H9 (cell line): ENCODE results near the gene WSCD1. TPM values are rescaled to one million over a fixed set of nuclear protein-coding genes. Genes with fewer than 3 reads are reported as not detected.

Experiments used
- DNase-seq: peaks from one replicate; pipeline ENCODE4 v3.0.0-alpha.2; 2017
- H2AFZ ChIP-seq: one replicate; pipeline ENCODE4 v1.6.1; 2013; ENCODE audit warnings: mild to moderate bottlenecking, low read length, control low read depth, moderate library complexity
- H2AK5ac ChIP-seq: 2 replicates; pipeline ENCODE4 v1.6.1; 2013; ENCODE audit warnings: low read length, control low read depth, mixed read lengths; ENCODE audit not compliant: insufficient read length
- H2BK120ac ChIP-seq: one replicate; pipeline ENCODE4 v1.6.1; 2013; ENCODE audit warnings: low read depth, mild to moderate bottlenecking, low read length, control low read depth, inconsistent platforms; ENCODE audit not compliant: poor library complexity, severe bottlenecking
- H2BK12ac ChIP-seq: 2 replicates; pipeline ENCODE4 v1.6.1; 2013; ENCODE audit warnings: low read length, control low read depth, mixed read lengths, low read depth; ENCODE audit not compliant: insufficient read length
- H2BK15ac ChIP-seq: 2 replicates; pipeline ENCODE4 v1.6.1; 2013; ENCODE audit warnings: low read depth, low read length, control low read depth
- H2BK20ac ChIP-seq: one replicate; pipeline ENCODE4 v1.6.1; 2013; ENCODE audit warnings: low read depth, mild to moderate bottlenecking, low read length, control low read depth, inconsistent platforms; ENCODE audit not compliant: poor library complexity, severe bottlenecking
- H2BK5ac ChIP-seq: 2 replicates; pipeline ENCODE4 v1.6.1; 2013; ENCODE audit warnings: low read length, control low read depth, mixed read lengths; ENCODE audit not compliant: insufficient read length
- H3K14ac ChIP-seq: 2 replicates; pipeline ENCODE4 v1.6.1; 2013; ENCODE audit warnings: low read length, control low read depth; ENCODE audit not compliant: insufficient read depth
- H3K18ac ChIP-seq: 2 replicates; pipeline ENCODE4 v1.6.1; 2013; ENCODE audit warnings: low read depth, mild to moderate bottlenecking, mixed read lengths, low read length, control low read depth; ENCODE audit not compliant: insufficient read length
- H3K23ac ChIP-seq: 2 replicates; pipeline ENCODE4 v1.6.1; 2013; ENCODE audit warnings: low read length, control low read depth, mixed read lengths, low read depth; ENCODE audit not compliant: insufficient read length
- H3K23me2 ChIP-seq: 2 replicates; pipeline ENCODE4 v1.6.1; 2013; ENCODE audit warnings: low read depth, mild to moderate bottlenecking, mixed read lengths, low read length, control low read depth; ENCODE audit not compliant: insufficient read length, poor library complexity, severe bottlenecking
- H3K27ac ChIP-seq: 2 replicates; pipeline ENCODE4 v1.5.1; 2013; ENCODE audit warnings: low read length, control low read depth, mixed read lengths, low read depth; ENCODE audit not compliant: insufficient read length
- H3K27me3 ChIP-seq: 2 replicates; pipeline ENCODE4 v1.6.1; 2013; ENCODE audit warnings: low read length, control low read depth, inconsistent platforms; ENCODE audit not compliant: insufficient read depth
- H3K4ac ChIP-seq: 2 replicates; pipeline ENCODE4 v1.6.1; 2013; ENCODE audit warnings: low read depth, mild to moderate bottlenecking, control low read depth, inconsistent platforms, low read length, moderate library complexity
- H3K4me1 ChIP-seq: 2 replicates; pipeline ENCODE4 v1.6.1; 2013; ENCODE audit warnings: low read length, control low read depth, inconsistent platforms; ENCODE audit not compliant: insufficient read depth
- H3K4me2 ChIP-seq: 2 replicates; pipeline ENCODE4 v1.6.1; 2013; ENCODE audit warnings: low read length, control low read depth, mixed read lengths; ENCODE audit not compliant: insufficient read length, insufficient read depth
- H3K56ac ChIP-seq: 2 replicates; pipeline ENCODE4 v1.6.1; 2013; ENCODE audit warnings: low read depth, mild to moderate bottlenecking, mixed read lengths, low read length, control low read depth; ENCODE audit not compliant: insufficient read length
- H3K79me1 ChIP-seq: 2 replicates; pipeline ENCODE4 v1.6.1; 2013; ENCODE audit warnings: low read depth, mild to moderate bottlenecking, moderate library complexity, low read length, control low read depth, inconsistent platforms; ENCODE audit not compliant: insufficient read depth, poor library complexity, severe bottlenecking
- H3K79me2 ChIP-seq: 2 replicates; pipeline ENCODE4 v1.6.1; 2013; ENCODE audit warnings: low read length, control low read depth, inconsistent platforms; ENCODE audit not compliant: insufficient read depth
- H3K9ac ChIP-seq: 2 replicates; pipeline ENCODE4 v1.6.1; 2013; ENCODE audit warnings: low read length, control low read depth, mixed read lengths; ENCODE audit not compliant: insufficient read length; ENCODE audit errors: extremely low read depth
- H3K9me3 ChIP-seq: one replicate; pipeline ENCODE4 v1.6.1; 2013; ENCODE audit warnings: low read depth, low read length, inconsistent platforms; ENCODE audit not compliant: control insufficient read depth
- H3T11ph ChIP-seq: one replicate; pipeline ENCODE4 v1.6.1; 2013; ENCODE audit warnings: mild to moderate bottlenecking, low read length, control low read depth, inconsistent platforms
- H4K20me1 ChIP-seq: one replicate; pipeline ENCODE4 v1.6.1; 2013; ENCODE audit not compliant: control insufficient read depth, insufficient read length, insufficient read depth
- H4K5ac ChIP-seq: 2 replicates; pipeline ENCODE4 v1.6.1; 2013; ENCODE audit warnings: low read depth, mild to moderate bottlenecking, mixed read lengths, low read length, control low read depth; ENCODE audit not compliant: insufficient read length
- H4K8ac ChIP-seq: replicated peaks from 2 replicates; pipeline ENCODE4 v1.6.1; 2013; ENCODE audit warnings: low read length, control low read depth, mixed read lengths, low read depth; ENCODE audit not compliant: insufficient read length
- H4K91ac ChIP-seq: 2 replicates; pipeline ENCODE4 v1.6.1; 2013; ENCODE audit warnings: low read depth, mild to moderate bottlenecking, moderate library complexity, mixed read lengths, low read length, control low read depth; ENCODE audit not compliant: insufficient read length
- H3K27ac Mint-ChIP-seq, 3 experiments: 2 replicates in 2 of 3; 3 replicates in 1 of 3; pipeline ENCODE4 v1.8.0; 2020 to 2021; ENCODE audit warnings: mixed read lengths in 3 of 3, mild to moderate bottlenecking in 1 of 3, moderate library complexity in 1 of 3
- H3K27me3 Mint-ChIP-seq: 2 replicates; pipeline ENCODE4 v1.8.0; 2021; ENCODE audit warnings: low read depth, mild to moderate bottlenecking, moderate library complexity, mixed read lengths
- H3K36me3 Mint-ChIP-seq, 3 experiments: 2 replicates in 2 of 3; 3 replicates in 1 of 3; pipeline ENCODE4 v1.8.0; 2020 to 2021; ENCODE audit warnings: low read depth in 3 of 3, mixed read lengths in 3 of 3; ENCODE audit not compliant: insufficient read depth in 1 of 3
- H3K4me1 Mint-ChIP-seq, 2 experiments: 2 replicates each; pipeline ENCODE4 v1.8.0; 2020; ENCODE audit warnings: mixed read lengths in 2 of 2
- H3K4me3 Mint-ChIP-seq, 2 experiments: 2 replicates in 1 of 2; 3 replicates in 1 of 2; pipeline ENCODE4 v1.8.0; 2020 to 2021; ENCODE audit warnings: mild to moderate bottlenecking in 2 of 2, mixed read lengths in 2 of 2, moderate library complexity in 1 of 2
- H3K9me3 Mint-ChIP-seq, 2 experiments: 2 replicates in 1 of 2; 3 replicates in 1 of 2; pipeline ENCODE4 v1.8.0; 2020; ENCODE audit warnings: mild to moderate bottlenecking in 2 of 2, mixed read lengths in 2 of 2, moderate library complexity in 1 of 2
- CTCF ChIP-seq: fragments of 200-600 bp; sonication (generic); conservative IDR thresholded peaks from 3 replicates; pipeline ENCODE4 v1.8.0; 2021; ENCODE audit warnings: antibody characterized with exemption, mild to moderate bottlenecking
- WGBS: extraction: QIAGEN DNeasy Blood & Tissue Kit; methylation state at CpG from one replicate; pipeline ENCODE4 v1.1.7; 2013; ENCODE audit warnings: missing lambda C conversion rate, low lambda C conversion rate, mixed read lengths; ENCODE audit not compliant: insufficient read length; ENCODE audit errors: extremely low coverage; 5-methylcytosine and 5-hydroxymethylcytosine counted together
- total RNA-seq: library from RNA; stranded (reverse); gene quantifications from 2 replicates; pipeline ENCODE4 v1.2.1, GENCODE V29; 2021

WSCD1 gene
- total RNA-seq, 1 experiment from 2014 or later, result 33.6 TPM

- H3K27me3 Mint-ChIP-seq, result peaks cover 2% of the 10 kb centered on the region
- H3K9ac ChIP-seq, result no peak overlapping the region
- no peak overlapping the region for H3K14ac ChIP-seq
- H4K20me1 ChIP-seq, result no peaks in the 10 kb centered on the region
- no peak overlapping the region for H3K27ac ChIP-seq
- no peak overlapping the region for H2BK5ac ChIP-seq
- peaks cover 6% of the 10 kb centered on the region for H3K23me2 ChIP-seq
- no peak overlapping the region for H3K18ac ChIP-seq
- peaks cover 45% of the 10 kb centered on the region in 2 experiments for H3K4me1 Mint-ChIP-seq
- H3K4me3 Mint-ChIP-seq, result no peak overlapping the region
- H2BK120ac ChIP-seq, result no peak overlapping the region
- H3K4me2 ChIP-seq, result no peak overlapping the region
- H3K79me1 ChIP-seq, result peaks cover 2% of the 10 kb centered on the region
- H2AK5ac ChIP-seq, result no peak overlapping the region
- no peak for TF ChIP-seq CTCF
- H3K79me2 ChIP-seq, result peaks cover 9% of the 10 kb centered on the region; the same call in 1 of the 2 replicates
- H3K4ac ChIP-seq, result no peak overlapping the region
- DNase-seq, result no peak
- H2BK12ac ChIP-seq, result no peak overlapping the region
- H3K9me3 Mint-ChIP-seq, result no peaks in the 10 kb centered on the region
- no CpG with 5 or more reads among the region's 8 CpGs for WGBS
- H2BK20ac ChIP-seq, result no peak overlapping the region
- no peak overlapping the region for H3K23ac ChIP-seq
- no peak overlapping the region for H3T11ph ChIP-seq
- H2BK15ac ChIP-seq, result no peak overlapping the region
- no peaks in the 10 kb centered on the region for H3K4me1 ChIP-seq
- no peak overlapping the region for H4K5ac ChIP-seq
- no peaks in the 10 kb centered on the region for H3K9me3 ChIP-seq
- H3K27me3 ChIP-seq, result no peaks in the 10 kb centered on the region
- H2AFZ ChIP-seq, result no peak overlapping the region
- no peak overlapping the region for H3K56ac ChIP-seq
- peak overlapping the region in 1 of 3 experiments; percentile 70; a peak in 3 of 7 replicates for H3K27ac Mint-ChIP-seq
- no peak overlapping the region for H4K8ac ChIP-seq
- no peak overlapping the region for H4K91ac ChIP-seq
- H3K36me3 Mint-ChIP-seq, result peaks cover 0 to 6% (median 5%) of the 10 kb centered on the region in 3 experiments; a peak in 5 of 7 replicates
These were observed 5.7 kb downstream of the WSCD1 start for GRCh38 chr17:6075845-6076244.
